Mesothelial cell of epicardium (in vitro differentiated cells): ENCODE data around the gene ASB18. TPM values are rescaled to one million over a fixed set of nuclear protein-coding genes. Genes with fewer than 3 reads are reported as not detected.
"Not testable (repeated sequence)": the region's sequence is repeated elsewhere in the genome, so short reads cannot be mapped to it uniquely, and the experiment has no call there.

Experiments used
- DNase-seq, 2 experiments: peaks; one replicate each; pipeline ENCODE4 v3.0.0; 2021; ENCODE audit warnings: low spot score in 2 of 2; ENCODE audit not compliant: unreplicated experiment in 2 of 2
- H3K27ac Mint-ChIP-seq: 2 replicates; pipeline ENCODE4 v1.8.0; 2021; ENCODE audit warnings: mixed read lengths
- H3K27me3 Mint-ChIP-seq: 2 replicates; pipeline ENCODE4 v1.8.0; 2021; ENCODE audit warnings: low read depth, mixed read lengths
- H3K36me3 Mint-ChIP-seq: 2 replicates; pipeline ENCODE4 v1.8.0; 2021; ENCODE audit warnings: mixed read lengths
- H3K4me1 Mint-ChIP-seq: 2 replicates; pipeline ENCODE4 v1.8.0; 2021; ENCODE audit warnings: mixed read lengths
- H3K4me3 Mint-ChIP-seq: 2 replicates; pipeline ENCODE4 v1.8.0; 2021; ENCODE audit warnings: mild to moderate bottlenecking, moderate library complexity, mixed read lengths
- H3K9me3 Mint-ChIP-seq: 2 replicates; pipeline ENCODE4 v1.8.0; 2021; ENCODE audit warnings: mixed read lengths
- CTCF ChIP-seq: fragments of 200-600 bp; sonication (generic); IDR thresholded peaks from one replicate; pipeline ENCODE4 v1.5.0; 2021; ENCODE audit warnings: antibody characterized with exemption; ENCODE audit not compliant: unreplicated experiment
- total RNA-seq: library from RNA; stranded (reverse); gene quantifications from 3 replicates; pipeline ENCODE4 v1.2.1, GENCODE V29; 2021

Gene ASB18
- total RNA-seq, 1 donor from 2014 or later: not detected

GRCh38 chr2:236284208-236284607 lies 20.0 kb upstream of the ASB18 start:
- Mint-ChIP-seq H3K36me3 (no peaks in the 10 kb centered on the region), H3K4me1 (no peaks in the 10 kb centered on the region), H3K27ac (no peak overlapping the region), H3K27me3 (peaks cover 36% of the 10 kb centered on the region), H3K9me3 (peaks cover 32% of the 10 kb centered on the region), H3K4me3 (no peak overlapping the region)
- no peak for DNase-seq
- TF ChIP-seq CTCF: no peak

GRCh38 chr2:236282406-236282805 lies 18.2 kb upstream of the ASB18 start:
- Mint-ChIP-seq H3K27ac (no peak overlapping the region), H3K4me1 (no peaks in the 10 kb centered on the region), H3K4me3 (no peak overlapping the region), H3K9me3 (peaks cover 32% of the 10 kb centered on the region), H3K27me3 (peaks cover 18% of the 10 kb centered on the region), H3K36me3 (no peaks in the 10 kb centered on the region)
- DNase-seq: no peak
- no peak for TF ChIP-seq CTCF

- H3K36me3 Mint-ChIP-seq: no peaks in the 10 kb centered on the region
- H3K27me3 Mint-ChIP-seq: peaks cover 17% of the 10 kb centered on the region
- H3K9me3 Mint-ChIP-seq: peaks cover 32% of the 10 kb centered on the region
- H3K4me1 Mint-ChIP-seq: no peaks in the 10 kb centered on the region
- TF ChIP-seq CTCF: no peak
- no peak overlapping the region for H3K27ac Mint-ChIP-seq
- no peak for DNase-seq
- H3K4me3 Mint-ChIP-seq: no peak overlapping the region
Measured at GRCh38 chr2:236281423-236281822, 17.2 kb upstream of the ASB18 start.

- Mint-ChIP-seq H3K9me3 (peaks cover 9% of the 10 kb centered on the region), H3K36me3 (no peaks in the 10 kb centered on the region), H3K4me3 (no peak overlapping the region)
Measured at GRCh38 chr2:236273126-236273525, 8.9 kb upstream of the ASB18 start.

GRCh38 chr2:236271851-236272250 lies 7.6 kb upstream of the ASB18 start:
- no peak for TF ChIP-seq CTCF
- peaks cover 9% of the 10 kb centered on the region for H3K9me3 Mint-ChIP-seq
- no peak for DNase-seq
- no peak overlapping the region for H3K27ac Mint-ChIP-seq
- H3K4me3 Mint-ChIP-seq: no peak overlapping the region
- no peaks in the 10 kb centered on the region for H3K36me3 Mint-ChIP-seq
- H3K27me3 Mint-ChIP-seq: peaks cover 17% of the 10 kb centered on the region
- no peaks in the 10 kb centered on the region for H3K4me1 Mint-ChIP-seq

More at GRCh38 chr2:236273126-236273525, 8.9 kb upstream of the ASB18 start:
- TF ChIP-seq CTCF: no peak
- H3K27ac Mint-ChIP-seq: no peak overlapping the region
- H3K4me1 Mint-ChIP-seq: no peaks in the 10 kb centered on the region
- peaks cover 9% of the 10 kb centered on the region for H3K27me3 Mint-ChIP-seq
- DNase-seq: no peak

- H3K9me3 Mint-ChIP-seq, H3K4me1 Mint-ChIP-seq, DNase-seq, H3K4me3 Mint-ChIP-seq, H3K27ac Mint-ChIP-seq, H3K36me3 Mint-ChIP-seq: not testable (repeated sequence)
- H3K27me3 Mint-ChIP-seq: peaks cover 24% of the 10 kb centered on the region
Measured at GRCh38 chr2:236269876-236270275, 5.7 kb upstream of the ASB18 start.
